Chondrocyte (in vitro differentiated cells): ENCODE results near the gene RRAS2. TPM values are rescaled to one million over a fixed set of nuclear protein-coding genes. Genes with fewer than 3 reads are reported as not detected.

Experiments
- DNase-seq: peaks from one replicate; pipeline ENCODE4 v3.0.0; 2021; ENCODE audit warnings: mixed read lengths, low spot score
- H3K27ac Mint-ChIP-seq: one replicate; pipeline ENCODE4 v1.8.0; 2021; ENCODE audit warnings: mild to moderate bottlenecking, moderate library complexity, mixed read lengths; ENCODE audit not compliant: unreplicated experiment
- H3K27me3 Mint-ChIP-seq: 2 replicates; pipeline ENCODE4 v1.8.0; 2021; ENCODE audit warnings: low read depth, mixed read lengths
- H3K36me3 Mint-ChIP-seq: 2 replicates; pipeline ENCODE4 v1.8.0; 2021; ENCODE audit warnings: low read depth, mixed read lengths
- H3K4me1 Mint-ChIP-seq: 2 replicates; pipeline ENCODE4 v1.8.0; 2021; ENCODE audit warnings: low read depth, mild to moderate bottlenecking, mixed read lengths
- H3K4me3 Mint-ChIP-seq: one replicate; pipeline ENCODE4 v1.8.0; 2021; ENCODE audit warnings: mild to moderate bottlenecking, moderate library complexity, mixed read lengths; ENCODE audit not compliant: unreplicated experiment
- H3K9me3 Mint-ChIP-seq: 2 replicates; pipeline ENCODE4 v1.8.0; 2021; ENCODE audit warnings: low read depth, mixed read lengths
- total RNA-seq: library from RNA; stranded (reverse); gene quantifications from 3 replicates; pipeline ENCODE4 v1.2.1, GENCODE V29; 2021
- TF ChIP-seq, protein P1 (sequence below): fragments of 200-600 bp; sonication (generic); IDR thresholded peaks from 2 replicates; pipeline ENCODE4 v1.5.0; 2021; ENCODE audit warnings: antibody characterized with exemption, mild to moderate bottlenecking, moderate library complexity

The RRAS2 gene
- total RNA-seq, 1 donor from 2014 or later: 74.1 TPM

DNA sequence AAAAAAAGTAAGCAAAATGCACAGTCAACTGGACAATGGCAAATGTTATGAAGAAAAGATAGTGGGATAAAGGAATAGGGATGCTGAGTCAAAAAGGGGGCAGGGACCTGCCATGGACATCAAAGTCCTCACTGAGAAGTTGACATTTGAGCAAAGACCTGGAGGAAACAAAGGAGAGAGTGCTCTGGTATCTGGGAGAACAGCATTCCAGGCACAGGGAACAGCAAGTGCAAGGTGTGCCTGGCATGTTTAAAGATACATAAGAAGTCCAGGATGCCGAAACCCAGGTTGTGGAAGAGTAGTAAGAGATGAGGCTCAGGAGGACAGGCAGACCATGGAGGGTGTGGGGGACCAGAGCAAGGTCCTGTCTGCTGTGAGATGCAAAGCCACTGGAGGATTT is 123.3 kb downstream of the RRAS2 start:
- Mint-ChIP-seq H3K36me3 (no peaks in the 10 kb centered on the region), H3K4me1 (no peaks in the 10 kb centered on the region), H3K27me3 (peaks cover 65% of the 10 kb centered on the region), H3K27ac (no peak overlapping the region), H3K4me3 (no peak overlapping the region), H3K9me3 (no peaks in the 10 kb centered on the region)
- no peak for DNase-seq
- TF ChIP-seq, protein P1, sequence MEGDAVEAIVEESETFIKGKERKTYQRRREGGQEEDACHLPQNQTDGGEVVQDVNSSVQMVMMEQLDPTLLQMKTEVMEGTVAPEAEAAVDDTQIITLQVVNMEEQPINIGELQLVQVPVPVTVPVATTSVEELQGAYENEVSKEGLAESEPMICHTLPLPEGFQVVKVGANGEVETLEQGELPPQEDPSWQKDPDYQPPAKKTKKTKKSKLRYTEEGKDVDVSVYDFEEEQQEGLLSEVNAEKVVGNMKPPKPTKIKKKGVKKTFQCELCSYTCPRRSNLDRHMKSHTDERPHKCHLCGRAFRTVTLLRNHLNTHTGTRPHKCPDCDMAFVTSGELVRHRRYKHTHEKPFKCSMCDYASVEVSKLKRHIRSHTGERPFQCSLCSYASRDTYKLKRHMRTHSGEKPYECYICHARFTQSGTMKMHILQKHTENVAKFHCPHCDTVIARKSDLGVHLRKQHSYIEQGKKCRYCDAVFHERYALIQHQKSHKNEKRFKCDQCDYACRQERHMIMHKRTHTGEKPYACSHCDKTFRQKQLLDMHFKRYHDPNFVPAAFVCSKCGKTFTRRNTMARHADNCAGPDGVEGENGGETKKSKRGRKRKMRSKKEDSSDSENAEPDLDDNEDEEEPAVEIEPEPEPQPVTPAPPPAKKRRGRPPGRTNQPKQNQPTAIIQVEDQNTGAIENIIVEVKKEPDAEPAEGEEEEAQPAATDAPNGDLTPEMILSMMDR: no peak

DNA sequence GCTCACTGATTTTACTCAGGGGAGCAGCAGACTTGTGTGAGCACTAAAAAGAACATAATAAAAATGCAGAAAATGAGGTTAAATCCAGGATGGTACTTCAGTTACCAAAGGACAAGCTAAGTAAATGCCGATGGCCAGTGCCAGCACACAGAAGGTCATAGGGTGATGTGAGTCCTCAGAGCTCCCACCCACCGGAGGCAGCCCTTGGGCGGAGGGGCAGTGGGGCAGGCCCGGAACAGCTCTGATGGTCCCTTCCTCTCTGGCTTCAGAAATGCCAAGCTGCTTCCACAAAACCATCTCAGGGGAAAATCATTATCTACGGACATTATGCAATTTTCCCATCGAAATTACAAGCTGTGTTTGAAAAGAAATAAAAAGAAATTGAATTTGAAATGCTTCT is 124.5 kb downstream of the RRAS2 start:
- Mint-ChIP-seq H3K27me3 (peaks cover 71% of the 10 kb centered on the region), H3K4me1 (no peaks in the 10 kb centered on the region), H3K9me3 (no peaks in the 10 kb centered on the region), H3K36me3 (no peaks in the 10 kb centered on the region), H3K4me3 (no peak overlapping the region), H3K27ac (no peak overlapping the region)
- no peak for DNase-seq
- TF ChIP-seq, protein P1: no peak

DNA sequence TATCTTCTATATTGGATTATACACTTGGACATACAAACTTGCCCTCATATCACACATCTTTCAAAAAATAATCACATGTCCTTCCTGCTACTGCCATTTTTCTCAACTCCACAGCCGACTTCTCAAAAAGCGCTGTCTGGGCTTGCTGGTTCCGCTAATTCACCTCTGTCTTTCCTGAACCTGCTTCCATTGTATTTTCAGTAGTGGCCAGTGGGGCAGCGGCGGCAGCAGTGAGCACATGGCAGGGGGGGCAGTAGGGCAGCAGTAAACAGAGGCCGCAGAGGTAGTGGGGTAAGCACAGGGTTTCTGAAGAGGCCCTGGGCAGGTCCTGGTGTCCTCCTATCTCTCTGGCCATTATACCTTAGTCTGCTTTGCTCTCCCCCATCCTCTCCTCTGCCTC is 126.3 kb downstream of the RRAS2 start:
- Mint-ChIP-seq H3K9me3 (no peaks in the 10 kb centered on the region), H3K27ac (no peak overlapping the region), H3K4me1 (no peaks in the 10 kb centered on the region), H3K4me3 (no peak overlapping the region), H3K27me3 (peaks cover 66% of the 10 kb centered on the region), H3K36me3 (no peaks in the 10 kb centered on the region)
- no peak for DNase-seq
- TF ChIP-seq, protein P1: peak; percentile 48

DNA sequence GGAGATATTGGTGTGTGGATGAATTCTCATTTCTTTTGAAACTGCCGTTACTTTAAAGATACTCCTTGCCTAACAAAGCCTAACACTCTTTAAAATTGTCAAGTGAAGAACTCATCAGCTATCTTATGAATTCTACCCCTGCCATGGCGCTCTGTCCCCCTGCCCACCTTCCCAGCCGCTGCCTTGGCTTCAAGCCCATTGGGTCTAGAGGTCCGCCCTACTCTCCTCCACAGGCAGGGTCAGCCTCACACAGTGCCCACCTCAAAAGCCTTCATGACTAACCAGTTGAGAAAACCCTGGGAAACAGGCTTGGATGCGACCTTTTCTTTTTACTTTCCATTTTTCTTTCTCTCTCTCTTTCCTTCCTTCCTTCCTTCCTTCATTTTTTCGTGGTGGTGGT is 128.6 kb downstream of the RRAS2 start:
- H3K27me3 Mint-ChIP-seq: peaks cover 47% of the 10 kb centered on the region
- no peak overlapping the region for H3K27ac Mint-ChIP-seq
- no peak overlapping the region for H3K4me3 Mint-ChIP-seq
- TF ChIP-seq, protein P1: no peak
- peaks cover 3% of the 10 kb centered on the region for H3K9me3 Mint-ChIP-seq
- no peaks in the 10 kb centered on the region for H3K4me1 Mint-ChIP-seq
- H3K36me3 Mint-ChIP-seq: no peaks in the 10 kb centered on the region
- no peak for DNase-seq

DNA sequence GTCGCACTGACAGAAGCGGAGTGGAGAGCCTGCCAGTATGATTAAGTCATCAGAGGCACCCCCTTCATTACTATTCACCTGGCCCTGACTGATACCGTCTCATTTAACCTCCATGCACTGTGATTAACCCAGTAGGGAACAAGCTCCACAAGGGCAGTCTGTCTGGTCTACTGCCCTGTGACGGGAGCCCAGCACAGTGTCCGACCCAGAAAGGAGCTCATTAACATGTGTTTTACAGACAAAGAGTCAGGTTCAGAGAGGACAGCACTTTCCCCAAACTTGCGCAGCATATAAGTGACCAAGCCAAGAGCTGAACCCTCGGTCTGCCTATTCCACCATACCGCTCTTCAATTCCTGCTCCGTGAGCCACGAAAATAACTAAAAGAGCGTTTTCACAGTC is 129.5 kb downstream of the RRAS2 start:
- H3K27ac Mint-ChIP-seq: no peak overlapping the region

More for the DNA sequence above, 129.5 kb downstream of the RRAS2 start:
- Mint-ChIP-seq H3K4me3 (no peak overlapping the region), H3K4me1 (no peaks in the 10 kb centered on the region), H3K27me3 (peaks cover 40% of the 10 kb centered on the region), H3K9me3 (peaks cover 3% of the 10 kb centered on the region), H3K36me3 (no peaks in the 10 kb centered on the region)
- DNase-seq: no peak
- TF ChIP-seq, protein P1: no peak
